A673 (cell line): ENCODE measurements around the gene FABP3. TPM values are rescaled to one million over a fixed set of nuclear protein-coding genes. Genes with fewer than 3 reads are reported as not detected.

ENCODE experiments used
- BruUV-seq: library from RNA; stranded (reverse); fragments of 400-500 nt; replicated peaks from 2 replicates; lab custom pipeline; 2021; lab: Mats Ljungman, UMichigan
- CTCF ChIA-PET: fragments of 300-600 bp; sonication (Branson Sonifier 250); formaldehyde crosslinking; loops from one replicate; lab custom pipeline; 2022; ENCODE audit warnings: antibody characterized with exemption; lab: Charles Lee
- POLR2A ChIA-PET: fragments of 300-600 bp; sonication (Branson Sonifier 250); formaldehyde crosslinking; loops from one replicate; lab custom pipeline; 2022; ENCODE audit warnings: antibody characterized with exemption; ENCODE audit not compliant: low non-redundant PET; lab: Charles Lee
- DNase-seq: peaks from one replicate; pipeline ENCODE4 v3.0.0-alpha.2; 2015; ENCODE audit warnings: low spot score
- H3K27ac ChIP-seq: fragments of 200-600 bp; sonication (generic); 2 replicates; pipeline ENCODE4 v1.5.1; 2016; ENCODE audit warnings: mixed run types, low read depth, mild to moderate bottlenecking, mixed read lengths, antibody characterized with exemption, low read length; ENCODE audit not compliant: poor library complexity, severe bottlenecking
- H3K27me3 ChIP-seq: fragments of 200-600 bp; sonication (generic); replicated peaks from 2 replicates; pipeline ENCODE4 v1.6.1; 2017; ENCODE audit warnings: mixed run types, low read depth, mild to moderate bottlenecking, mixed read lengths, antibody characterized with exemption, low read length; ENCODE audit not compliant: insufficient read depth, poor library complexity
- H3K36me3 ChIP-seq: fragments of 200-600 bp; sonication (generic); 2 replicates; pipeline ENCODE4 v1.6.1; 2016; ENCODE audit warnings: mixed run types, mild to moderate bottlenecking, mixed read lengths, antibody characterized with exemption, low read length; ENCODE audit not compliant: insufficient read depth, poor library complexity, severe bottlenecking
- H3K4me1 ChIP-seq: fragments of 200-600 bp; sonication (generic); 2 replicates; pipeline ENCODE4 v1.6.1; 2017; ENCODE audit warnings: mixed run types, mild to moderate bottlenecking, mixed read lengths, antibody characterized with exemption, low read length; ENCODE audit not compliant: insufficient read depth, poor library complexity, severe bottlenecking
- H3K4me3 ChIP-seq: fragments of 200-600 bp; sonication (generic); 2 replicates; pipeline ENCODE4 v1.5.1; 2016; ENCODE audit warnings: low read depth, mixed run types, mild to moderate bottlenecking, mixed read lengths, low read length; ENCODE audit not compliant: poor library complexity, severe bottlenecking
- H3K9me3 ChIP-seq: fragments of 200-600 bp; sonication (generic); 2 replicates; pipeline ENCODE4 v1.6.1; 2016; ENCODE audit warnings: mixed run types, low read depth, mild to moderate bottlenecking, mixed read lengths, antibody characterized with exemption, low read length; ENCODE audit not compliant: poor library complexity, severe bottlenecking
- EZH2 ChIP-seq: fragments of 200-600 bp; sonication (generic); IDR thresholded peaks from 2 replicates; pipeline ENCODE4 v1.6.1; 2017; ENCODE audit warnings: borderline replicate concordance, low read depth, mild to moderate bottlenecking, mixed read lengths, antibody characterized with exemption, low read length; ENCODE audit not compliant: poor library complexity, severe bottlenecking
- intact Hi-C: fragments of 100-400 bp; cut with micrococcal nuclease; formaldehyde crosslinking; loops from one replicate; pipeline ENCODE4 v1.10.0; 2022; ENCODE audit not compliant: unreplicated experiment
- total RNA-seq: library from RNA; stranded (reverse); gene quantifications from 2 replicates; pipeline ENCODE4 v1.2.3, GENCODE V29; 2021
- TF ChIP-seq, protein P1 (sequence below): fragments of 300-800, 200-600 bp; sonication (generic); conservative IDR thresholded peaks from 2 replicates; pipeline ENCODE4 v1.5.1; 2017; ENCODE audit warnings: low read depth, mild to moderate bottlenecking, antibody characterized with exemption, low read length, moderate library complexity, mixed read lengths

FABP3 gene
- total RNA-seq, 1 experiment from 2014 or later: not detected

DNA sequence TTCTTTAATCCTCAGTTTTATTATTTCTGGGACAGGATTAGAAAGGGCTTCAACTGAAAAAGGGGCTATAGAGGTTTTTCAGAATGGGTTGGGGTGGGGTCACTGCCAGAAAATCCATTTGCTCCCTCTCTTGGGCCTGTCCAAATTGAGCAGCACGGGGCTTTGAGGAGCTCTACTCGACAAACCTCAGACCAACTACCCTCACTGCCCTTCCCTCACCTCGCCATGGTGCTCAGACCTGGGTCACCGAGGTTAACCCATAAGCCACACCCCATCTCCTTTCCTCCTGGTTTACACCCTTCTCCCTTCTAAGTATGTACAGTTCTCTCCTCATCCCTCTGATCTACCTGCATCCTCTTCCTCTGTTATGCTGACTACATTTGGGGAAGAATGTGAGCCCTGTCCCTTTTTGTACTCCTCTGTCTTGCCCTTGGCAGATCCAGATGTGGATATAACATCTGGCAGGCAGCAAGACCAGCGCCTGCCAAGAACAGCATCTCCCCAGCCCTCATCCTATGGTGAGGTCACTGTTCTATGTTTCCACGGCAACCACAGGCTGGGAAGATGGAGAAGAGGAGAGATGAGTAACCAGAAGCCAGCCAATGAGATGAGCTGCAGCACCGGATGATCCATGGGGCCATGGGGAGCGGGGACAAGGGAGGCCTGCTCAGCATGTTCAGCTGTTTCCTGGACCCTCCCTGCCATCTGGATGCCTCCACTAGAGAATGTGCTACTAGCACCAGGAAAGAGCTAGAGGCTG lies 3.7 kb upstream of the FABP3 start:
- H3K27ac ChIP-seq: no peak overlapping the region
- intact Hi-C loops: no loop called here
- no peaks in the 10 kb centered on the region for H3K9me3 ChIP-seq
- no peak overlapping the region for H3K4me3 ChIP-seq
- ChIA-PET POLR2A (no interaction called here), CTCF (no interaction called here)
- no peaks in the 10 kb centered on the region for H3K27me3 ChIP-seq
- H3K4me1 ChIP-seq: peaks cover 11% of the 10 kb centered on the region
- no peak for TF ChIP-seq EZH2
- TF ChIP-seq, protein P1, sequence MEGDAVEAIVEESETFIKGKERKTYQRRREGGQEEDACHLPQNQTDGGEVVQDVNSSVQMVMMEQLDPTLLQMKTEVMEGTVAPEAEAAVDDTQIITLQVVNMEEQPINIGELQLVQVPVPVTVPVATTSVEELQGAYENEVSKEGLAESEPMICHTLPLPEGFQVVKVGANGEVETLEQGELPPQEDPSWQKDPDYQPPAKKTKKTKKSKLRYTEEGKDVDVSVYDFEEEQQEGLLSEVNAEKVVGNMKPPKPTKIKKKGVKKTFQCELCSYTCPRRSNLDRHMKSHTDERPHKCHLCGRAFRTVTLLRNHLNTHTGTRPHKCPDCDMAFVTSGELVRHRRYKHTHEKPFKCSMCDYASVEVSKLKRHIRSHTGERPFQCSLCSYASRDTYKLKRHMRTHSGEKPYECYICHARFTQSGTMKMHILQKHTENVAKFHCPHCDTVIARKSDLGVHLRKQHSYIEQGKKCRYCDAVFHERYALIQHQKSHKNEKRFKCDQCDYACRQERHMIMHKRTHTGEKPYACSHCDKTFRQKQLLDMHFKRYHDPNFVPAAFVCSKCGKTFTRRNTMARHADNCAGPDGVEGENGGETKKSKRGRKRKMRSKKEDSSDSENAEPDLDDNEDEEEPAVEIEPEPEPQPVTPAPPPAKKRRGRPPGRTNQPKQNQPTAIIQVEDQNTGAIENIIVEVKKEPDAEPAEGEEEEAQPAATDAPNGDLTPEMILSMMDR: no peak
- H3K36me3 ChIP-seq: no peaks in the 10 kb centered on the region
- peak; percentile 76 for DNase-seq
- no TSS peak for BruUV-seq

DNA sequence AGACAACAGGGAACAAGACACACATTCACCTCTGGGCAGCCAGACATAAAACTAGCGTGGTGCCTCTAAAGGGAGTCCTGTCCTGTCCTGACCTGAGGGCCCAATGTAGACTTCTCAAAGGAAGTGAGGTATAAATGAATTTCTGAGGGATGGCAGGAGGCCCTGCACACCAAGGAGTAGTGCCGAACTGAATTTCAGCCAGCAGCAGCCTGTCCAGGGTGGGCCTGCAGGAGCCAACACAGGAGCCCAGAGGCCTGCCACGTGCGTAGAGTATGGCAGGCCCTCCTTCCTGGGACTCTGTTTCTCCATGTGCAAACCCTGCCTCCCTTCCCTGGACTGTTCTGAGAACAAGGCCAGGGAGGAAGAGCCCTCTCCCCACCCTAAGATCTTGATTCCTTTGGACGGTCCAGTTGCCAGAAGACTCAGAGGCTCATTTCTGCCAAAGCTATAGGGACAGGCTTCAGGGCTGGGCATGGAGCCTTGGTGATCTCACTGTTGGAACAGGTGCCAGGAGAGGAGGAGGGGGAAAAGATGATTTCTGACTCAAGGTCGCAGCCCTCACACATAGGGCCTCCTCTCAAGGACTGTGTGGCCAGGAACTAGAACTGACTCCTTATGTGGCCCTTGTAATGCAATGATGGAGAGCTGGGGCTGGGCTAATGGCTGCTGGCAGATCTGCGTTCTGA lies 1.8 kb upstream of the FABP3 start:
- no peaks in the 10 kb centered on the region for H3K27me3 ChIP-seq
- H3K9me3 ChIP-seq: no peaks in the 10 kb centered on the region
- intact Hi-C loops: no loop called here
- TF ChIP-seq, protein P1: no peak
- no peak for TF ChIP-seq EZH2
- ChIA-PET CTCF (no interaction called here), POLR2A (no interaction called here)
- no peaks in the 10 kb centered on the region for H3K36me3 ChIP-seq
- H3K4me1 ChIP-seq: peaks cover 11% of the 10 kb centered on the region
- DNase-seq: no peak
- no peak overlapping the region for H3K4me3 ChIP-seq
- no TSS peak for BruUV-seq
- no peak overlapping the region for H3K27ac ChIP-seq

DNA sequence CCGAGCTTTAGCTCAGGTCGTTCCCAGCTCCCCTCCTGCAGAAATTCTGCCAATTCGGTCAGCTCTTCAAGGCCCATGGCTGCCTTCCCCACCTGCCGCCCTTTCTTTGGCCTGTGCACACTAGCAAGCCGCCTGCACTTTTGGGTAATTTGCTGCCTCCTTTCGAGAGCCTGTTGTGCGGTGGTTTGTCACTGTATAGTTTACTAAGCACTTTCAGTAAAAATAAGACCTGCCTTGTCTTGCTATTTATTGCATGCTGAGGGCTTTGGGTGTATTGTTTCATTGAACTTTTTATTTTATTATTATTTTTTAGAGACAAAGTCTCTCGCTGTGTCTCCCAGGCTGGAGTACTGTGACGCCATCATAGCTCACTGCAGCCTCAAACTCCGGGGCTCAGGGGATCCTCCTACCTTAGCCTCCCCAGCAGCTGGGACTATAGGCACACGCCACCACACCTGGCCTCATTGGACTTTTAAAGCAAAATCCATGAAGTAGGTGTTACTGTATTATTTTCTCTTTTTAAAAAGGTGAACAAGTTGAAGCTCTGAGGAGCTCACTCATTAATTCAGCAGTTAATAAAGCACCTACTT lies 1.1 kb upstream of the FABP3 start:
- BruUV-seq: no TSS peak
- Histone ChIP-seq H3K4me1 (peaks cover 11% of the 10 kb centered on the region), H3K4me3 (peak overlapping the region; percentile 43), H3K27ac (no peak overlapping the region), H3K9me3 (no peaks in the 10 kb centered on the region), H3K27me3 (no peaks in the 10 kb centered on the region), H3K36me3 (no peaks in the 10 kb centered on the region)
- CTCF ChIA-PET: interaction anchor here (0.5 to 1.4 kb wide), 2 partner anchors 93 to 415 kb away, joined by 3 to 5 read pairs; no protein-coding TSS in a partner anchor
- no peak for DNase-seq
- intact Hi-C loops: no loop called here
- TF ChIP-seq, protein P1: no peak
- TF ChIP-seq EZH2: no peak
- POLR2A ChIA-PET: no interaction called here
